Measurements from ENCODE around the gene PCDHGA1. TPM values are rescaled to one million over a fixed set of nuclear protein-coding genes. Genes with fewer than 3 reads are reported as not detected.
A peak's percentile ranks its signal among the peaks of the same experiment; 100 is the strongest.

PCDHGA1 gene
- polyA plus RNA-seq, 1 experiment, result 2.2 TPM

DNA sequence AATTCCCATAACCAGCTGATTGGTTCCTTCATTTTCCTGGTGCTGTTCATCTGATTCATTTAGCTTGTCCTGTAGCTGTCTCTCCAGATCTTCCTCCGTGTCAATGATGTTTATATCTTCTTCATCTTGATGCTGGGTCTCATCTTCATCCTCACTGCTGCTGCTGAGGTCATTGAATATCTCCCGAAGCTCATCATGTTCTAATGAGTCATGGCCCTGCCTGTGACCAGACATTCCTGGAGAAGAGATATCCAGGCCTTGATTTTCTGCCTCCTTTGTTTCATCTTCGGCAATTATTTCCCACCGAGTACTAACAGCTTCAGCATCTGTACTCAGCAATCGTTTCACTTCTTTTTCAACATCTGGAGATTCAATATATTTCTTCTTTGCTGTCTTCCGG is 11.1 kb upstream of the PCDHGA1 start:
- CTCF ChIA-PET, result interaction anchor here (0.9 to 5.9 kb wide), 17 partner anchors 9 to 248 kb away, joined by 3 to 86 read pairs (median 4); partner anchors contain the start of genes PCDHB14, PCDHB16, PCDHB9 and PCDHGA1
- H3K27me3 ChIP-seq (ENCODE audit: control insufficient read depth, insufficient read depth, low read length), result no peaks in the 10 kb centered on the region
- no peak for DNase-seq (ENCODE audit: low read depth, low spot score)
- H3K4me3 ChIP-seq (ENCODE audit: low read depth, low read length), result no peak overlapping the region
- TF ChIP-seq, protein P1, sequence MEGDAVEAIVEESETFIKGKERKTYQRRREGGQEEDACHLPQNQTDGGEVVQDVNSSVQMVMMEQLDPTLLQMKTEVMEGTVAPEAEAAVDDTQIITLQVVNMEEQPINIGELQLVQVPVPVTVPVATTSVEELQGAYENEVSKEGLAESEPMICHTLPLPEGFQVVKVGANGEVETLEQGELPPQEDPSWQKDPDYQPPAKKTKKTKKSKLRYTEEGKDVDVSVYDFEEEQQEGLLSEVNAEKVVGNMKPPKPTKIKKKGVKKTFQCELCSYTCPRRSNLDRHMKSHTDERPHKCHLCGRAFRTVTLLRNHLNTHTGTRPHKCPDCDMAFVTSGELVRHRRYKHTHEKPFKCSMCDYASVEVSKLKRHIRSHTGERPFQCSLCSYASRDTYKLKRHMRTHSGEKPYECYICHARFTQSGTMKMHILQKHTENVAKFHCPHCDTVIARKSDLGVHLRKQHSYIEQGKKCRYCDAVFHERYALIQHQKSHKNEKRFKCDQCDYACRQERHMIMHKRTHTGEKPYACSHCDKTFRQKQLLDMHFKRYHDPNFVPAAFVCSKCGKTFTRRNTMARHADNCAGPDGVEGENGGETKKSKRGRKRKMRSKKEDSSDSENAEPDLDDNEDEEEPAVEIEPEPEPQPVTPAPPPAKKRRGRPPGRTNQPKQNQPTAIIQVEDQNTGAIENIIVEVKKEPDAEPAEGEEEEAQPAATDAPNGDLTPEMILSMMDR (IDR thresholded peaks at IDR 0.05; ENCODE audit: low read depth, low read length), result no peak
- H3K9me3 ChIP-seq (ENCODE audit: control insufficient read depth, insufficient read depth, low read length), result peaks cover 52% of the 10 kb centered on the region
- no peak overlapping the region for H3K27ac ChIP-seq (ENCODE audit: low read depth, low read length)
- POLR2A ChIA-PET, result no interaction called here

DNA sequence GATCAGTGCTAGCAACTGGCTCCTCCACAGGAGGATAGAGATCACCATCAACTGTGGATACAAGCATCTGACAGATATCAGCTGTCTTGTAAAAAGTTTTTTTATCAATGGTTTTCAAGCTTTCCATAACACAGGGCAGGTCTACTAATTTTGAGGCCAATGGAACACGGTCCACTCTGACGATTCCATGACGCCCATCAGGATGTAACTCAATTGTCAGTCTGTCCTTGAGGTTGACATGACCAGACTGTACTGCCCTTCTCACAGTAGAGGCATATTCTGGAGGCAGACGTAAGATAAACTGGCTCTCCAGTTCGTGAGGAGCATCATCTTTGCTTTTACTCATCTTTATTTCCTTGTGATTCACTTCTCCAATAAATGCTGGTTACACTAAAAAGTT is 10.6 kb upstream of the PCDHGA1 start:
- CTCF ChIA-PET, result interaction anchor here (0.6 to 5.9 kb wide), 33 partner anchors 8 to 603 kb away, joined by 3 to 86 read pairs (median 4); partner anchors contain the start of genes PCDHB14, PCDHB16, PCDHB9 and PCDHGA1
- Histone ChIP-seq H3K9me3 (ENCODE audit: control insufficient read depth, insufficient read depth, low read length) (peaks cover 52% of the 10 kb centered on the region), H3K27ac (ENCODE audit: low read depth, low read length) (no peak overlapping the region), H3K4me3 (ENCODE audit: low read depth, low read length) (peak overlapping the region; percentile 84), H3K27me3 (ENCODE audit: control insufficient read depth, insufficient read depth, low read length) (no peaks in the 10 kb centered on the region)
- TF ChIP-seq, protein P1 (IDR thresholded peaks at IDR 0.05; ENCODE audit: low read depth, low read length), result no peak
- POLR2A ChIA-PET, result interaction anchor here (1.1 to 1.8 kb wide), 5 partner anchors 9 to 244 kb away, joined by 3 to 12 read pairs (median 6); partner anchors contain the start of genes PCDHGA1 and PCDHGA2
- DNase-seq (ENCODE audit: low read depth, low spot score), result no peak

DNA sequence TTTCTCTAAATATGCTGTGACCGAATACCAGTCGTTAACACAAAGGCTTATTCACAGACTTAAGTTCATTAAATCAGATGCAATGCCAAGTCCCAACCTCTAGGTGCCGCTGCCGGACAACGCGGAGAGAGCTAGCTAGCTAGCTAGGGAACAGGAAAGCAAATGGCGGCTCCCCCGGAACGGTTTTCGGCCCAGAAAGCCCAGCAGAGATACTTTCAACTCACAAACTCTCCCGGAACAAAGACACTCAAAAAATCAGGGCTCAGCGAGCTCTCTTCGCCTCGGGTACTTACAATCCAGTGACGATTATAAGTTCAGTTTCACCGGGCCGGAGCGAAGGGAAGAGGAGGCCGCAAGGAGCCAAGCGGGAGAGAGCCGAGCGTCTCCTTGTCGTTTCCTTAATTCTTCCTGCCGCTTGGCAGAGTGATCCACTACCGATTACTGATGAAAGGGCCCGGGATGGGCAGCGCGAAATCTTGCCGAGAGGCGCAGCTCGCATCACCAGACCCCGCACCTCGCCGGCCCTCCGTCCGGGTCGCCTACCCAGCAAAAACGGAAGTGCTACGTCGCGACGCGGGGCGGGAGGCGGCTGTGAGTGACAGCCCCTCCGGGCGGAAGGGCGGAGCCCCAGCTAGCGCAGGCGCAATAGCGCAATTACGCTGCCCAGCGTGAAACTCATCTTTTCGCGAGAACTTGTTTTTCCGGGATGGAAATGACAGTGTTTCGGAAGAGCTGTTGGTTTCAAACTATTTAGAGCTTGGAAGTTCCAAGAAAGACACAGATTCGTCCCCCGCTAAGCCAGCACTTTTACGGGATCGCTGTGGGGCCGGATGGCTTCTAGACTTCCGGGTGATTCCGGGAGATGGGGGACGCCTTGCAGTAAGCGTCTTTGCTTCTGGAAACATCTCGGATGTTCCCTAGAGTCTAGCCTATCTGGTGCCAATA is 9.8 kb upstream of the PCDHGA1 start, which contains the start of gene TAF7:
TSS of gene TAF7 (minus strand) at position 560 of the 945 bp plus-strand sequence. CDS start 740 bp downstream, outside the sequence.
- ChIA-PET POLR2A (interaction anchor here (0.6 to 1.8 kb wide), 9 partner anchors 9 to 363 kb away, joined by 3 to 12 read pairs (median 4); partner anchors contain the start of genes PCDHGA1 and PCDHGA2), CTCF (interaction anchor here (0.5 to 5.9 kb wide), 39 partner anchors 9 to 604 kb away, joined by 3 to 86 read pairs (median 4); partner anchors contain the start of genes PCDHB11, PCDHB14, PCDHB16 and PCDHB9)
- Histone ChIP-seq H3K27me3 (ENCODE audit: control insufficient read depth, insufficient read depth, low read length) (no peaks in the 10 kb centered on the region), H3K4me3 (ENCODE audit: low read depth, low read length) (peak within 1 kb of the TSS; percentile 84), H3K27ac (ENCODE audit: low read depth, low read length) (peak within 1 kb of the TSS; percentile 99), H3K9me3 (ENCODE audit: control insufficient read depth, insufficient read depth, low read length) (peaks cover 48% of the 10 kb centered on the region)
- peak; percentile 84 for DNase-seq (ENCODE audit: low read depth, low spot score)
- TF ChIP-seq, protein P1 (IDR thresholded peaks at IDR 0.05; ENCODE audit: low read depth, low read length), result peak; percentile 88

DNA sequence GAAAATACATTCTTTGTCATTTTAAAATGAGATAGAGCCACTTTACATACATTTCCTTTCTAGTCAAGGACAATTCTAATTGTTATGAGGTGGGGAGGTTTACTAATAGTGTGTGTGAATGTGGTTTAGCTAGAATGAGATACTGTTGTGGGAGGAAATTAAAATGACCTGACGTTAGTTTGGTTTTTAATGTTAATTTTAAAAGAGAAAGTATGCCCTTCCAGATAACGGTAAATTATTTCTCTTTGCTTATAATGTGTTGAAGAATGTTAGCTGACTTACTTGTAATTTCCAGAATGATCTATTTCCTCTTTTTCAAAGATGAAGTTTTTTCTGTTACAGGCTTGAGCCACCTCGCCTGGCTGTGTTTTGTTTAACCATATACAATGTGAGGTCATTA is 8.1 kb upstream of the PCDHGA1 start:
- H3K9me3 ChIP-seq (ENCODE audit: control insufficient read depth, insufficient read depth, low read length), result peaks cover 40% of the 10 kb centered on the region
- POLR2A ChIA-PET, result no interaction called here
- H3K4me3 ChIP-seq (ENCODE audit: low read depth, low read length), result no peak overlapping the region
- no peak for DNase-seq (ENCODE audit: low read depth, low spot score)
- no peak overlapping the region for H3K27ac ChIP-seq (ENCODE audit: low read depth, low read length)
- H3K27me3 ChIP-seq (ENCODE audit: control insufficient read depth, insufficient read depth, low read length), result no peaks in the 10 kb centered on the region
- CTCF ChIA-PET, result interaction anchor here (0.6 to 5.9 kb wide), 5 partner anchors 8 to 245 kb away, joined by 3 to 74 read pairs (median 7); partner anchors contain the start of genes PCDHGA1 and PCDHGB3
- TF ChIP-seq, protein P1 (IDR thresholded peaks at IDR 0.05; ENCODE audit: low read depth, low read length), result no peak

Measured in AG04450 (cell line).